ENCODE data around the gene RTL3. TPM values are rescaled to one million over a fixed set of nuclear protein-coding genes. Genes with fewer than 3 reads are reported as not detected.

Gene RTL3
- total and polyA plus RNA-seq, 2 experiments from 2014 or later, result not detected

- H3K36me3 ChIP-seq (replicated peaks; ENCODE audit: insufficient read depth, low read depth), result no peaks in the 10 kb centered on the region
- TF ChIP-seq EZH2 (IDR thresholded peaks at IDR 0.05; ENCODE audit: borderline replicate concordance) (no peak), EZH2phosphoT487 (IDR thresholded peaks at IDR 0.05; ENCODE audit: low read depth, severe bottlenecking, unreplicated experiment) (no peak), CTCF (IDR thresholded peaks at IDR 0.05; ENCODE audit: poor library complexity) (no peak)
- H3K9me2 ChIP-seq (replicated peaks; ENCODE audit: insufficient read depth), result no peaks in the 10 kb centered on the region
- 15% methylated on average over 2 of the region's 2 CpGs for WGBS (ENCODE audit: low lambda C conversion rate, missing lambda C conversion rate)
- H3K4me2 ChIP-seq, result no peak overlapping the region
- no peak overlapping the region for H3K27ac ChIP-seq
- H2AFZ ChIP-seq, result no peak overlapping the region
- DNase-seq (ENCODE audit: low spot score), result no peak
- no peaks in the 10 kb centered on the region for H3K79me2 ChIP-seq
- H3K9me3 ChIP-seq (ENCODE audit: low read depth), result no peaks in the 10 kb centered on the region
- H3K27me3 ChIP-seq, result no peaks in the 10 kb centered on the region
- H3K4me3 ChIP-seq, result no peak overlapping the region
- no peaks in the 10 kb centered on the region for H3K4me1 ChIP-seq (ENCODE audit: insufficient read depth)
- no peaks in the 10 kb centered on the region for H4K20me1 ChIP-seq (ENCODE audit: insufficient read depth, poor library complexity, severe bottlenecking)
These were observed 33.9 kb downstream of the RTL3 start for GRCh38 chrX:78624962-78625909.

- H3K27me3 ChIP-seq, result no peaks in the 10 kb centered on the region
- no peak overlapping the region for H3K4me3 ChIP-seq
- H3K79me2 ChIP-seq, result no peaks in the 10 kb centered on the region
- H4K20me1 ChIP-seq (ENCODE audit: insufficient read depth, poor library complexity, severe bottlenecking), result no peaks in the 10 kb centered on the region
- H3K9me3 ChIP-seq (ENCODE audit: low read depth), result no peaks in the 10 kb centered on the region
- H3K27ac ChIP-seq, result no peak overlapping the region
- WGBS (ENCODE audit: low lambda C conversion rate, missing lambda C conversion rate), result 35% methylated on average over 1 of the region's 1 CpG
- no peaks in the 10 kb centered on the region for H3K4me1 ChIP-seq (ENCODE audit: insufficient read depth)
- no peak overlapping the region for H3K4me2 ChIP-seq
- no peak for TF ChIP-seq CTCF (IDR thresholded peaks at IDR 0.05; ENCODE audit: poor library complexity)
- no peak for TF ChIP-seq EZH2 (IDR thresholded peaks at IDR 0.05; ENCODE audit: borderline replicate concordance)
- TF ChIP-seq EZH2phosphoT487 (IDR thresholded peaks at IDR 0.05; ENCODE audit: low read depth, severe bottlenecking, unreplicated experiment), result no peak
- no peak for DNase-seq (ENCODE audit: low spot score)
- no peak overlapping the region for H2AFZ ChIP-seq
- no peaks in the 10 kb centered on the region for H3K36me3 ChIP-seq (replicated peaks; ENCODE audit: insufficient read depth, low read depth)
- H3K9me2 ChIP-seq (replicated peaks; ENCODE audit: insufficient read depth), result no peaks in the 10 kb centered on the region
These were observed 34.7 kb downstream of the RTL3 start for GRCh38 chrX:78624426-78624825.

GRCh38 chrX:78622831-78623230 lies 36.3 kb downstream of the RTL3 start:
- Histone ChIP-seq H3K4me1 (ENCODE audit: insufficient read depth) (no peaks in the 10 kb centered on the region), H3K27me3 (no peaks in the 10 kb centered on the region), H3K9me2 (replicated peaks; ENCODE audit: insufficient read depth) (no peaks in the 10 kb centered on the region), H3K4me3 (no peak overlapping the region), H4K20me1 (ENCODE audit: insufficient read depth, poor library complexity, severe bottlenecking) (no peaks in the 10 kb centered on the region), H3K36me3 (replicated peaks; ENCODE audit: insufficient read depth, low read depth) (no peaks in the 10 kb centered on the region), H2AFZ (no peak overlapping the region), H3K4me2 (no peak overlapping the region), H3K27ac (no peak overlapping the region), H3K79me2 (no peaks in the 10 kb centered on the region), H3K9me3 (ENCODE audit: low read depth) (no peaks in the 10 kb centered on the region)
- DNase-seq (ENCODE audit: low spot score), result no peak
- WGBS (ENCODE audit: low lambda C conversion rate, missing lambda C conversion rate), result 34% methylated on average over 1 of the region's 1 CpG
- no peak for TF ChIP-seq EZH2phosphoT487 (IDR thresholded peaks at IDR 0.05; ENCODE audit: low read depth, severe bottlenecking, unreplicated experiment)
- no peak for TF ChIP-seq EZH2 (IDR thresholded peaks at IDR 0.05; ENCODE audit: borderline replicate concordance)
- no peak for TF ChIP-seq CTCF (IDR thresholded peaks at IDR 0.05; ENCODE audit: poor library complexity)

Measured in hepatocyte (in vitro differentiated cells).